H1 (cell line): Measurements from ENCODE around the gene RPS3. TPM values are rescaled to one million over a fixed set of nuclear protein-coding genes. Genes with fewer than 3 reads are reported as not detected.
"Not testable (repeated sequence)": the region's sequence is repeated elsewhere in the genome, so short reads cannot be mapped to it uniquely, and the experiment has no call there.

ENCODE experiments used
- CTCF ChIA-PET: fragments of 300-600 bp; sonication (Branson Sonifier 250); formaldehyde crosslinking; loops from one replicate; lab custom pipeline; 2021; ENCODE audit not compliant: partially characterized antibody; lab: Charles Lee
- POLR2A ChIA-PET: fragments of 300-600 bp; sonication (Branson Sonifier 250); formaldehyde crosslinking; loops from one replicate; lab custom pipeline; 2021; ENCODE audit warnings: inconsistent platforms; ENCODE audit not compliant: partially characterized antibody; lab: Charles Lee
- DNase-seq, 2 experiments: peaks; one replicate each; pipeline versions ENCODE4 v3.0.0 to v3.0.0-alpha.2; 2010 to 2022; ENCODE audit warnings: low spot score in 2 of 2, low read depth in 1 of 2, mixed read lengths in 1 of 2
- FAIRE-seq: peaks from 2 replicates; lab custom pipeline; 2011; peaks lifted over from hg19 to GRCh38; lab: Jason Lieb, UNC
- H2AFZ ChIP-seq: 2 replicates; pipeline ENCODE4 v1.8.1; 2012; ENCODE audit warnings: low read length, inconsistent platforms
- H2AK5ac ChIP-seq: 2 replicates; pipeline ENCODE4 v1.6.1; 2013; ENCODE audit warnings: low read depth, low read length
- H2BK120ac ChIP-seq: replicated peaks from 2 replicates; pipeline ENCODE3; 2013; ENCODE audit warnings: low read depth, low read length, inconsistent platforms
- H2BK12ac ChIP-seq: 2 replicates; pipeline ENCODE4 v1.6.1; 2013; ENCODE audit warnings: low read depth, low read length
- H2BK15ac ChIP-seq: 2 replicates; pipeline ENCODE4 v1.6.1; 2013; ENCODE audit warnings: low read length
- H2BK20ac ChIP-seq: 2 replicates; pipeline ENCODE4 v1.6.1; 2013; ENCODE audit warnings: low read length
- H2BK5ac ChIP-seq: 2 replicates; pipeline ENCODE4 v1.6.1; 2013; ENCODE audit warnings: low read depth, low read length
- H3K14ac ChIP-seq: 2 replicates; pipeline ENCODE4 v1.6.1; 2013; ENCODE audit warnings: inconsistent platforms; ENCODE audit not compliant: insufficient read length
- H3K18ac ChIP-seq: 2 replicates; pipeline ENCODE4 v1.6.1; 2013; ENCODE audit warnings: low read length; ENCODE audit errors: extremely low read depth
- H3K23ac ChIP-seq: 2 replicates; pipeline ENCODE4 v1.6.1; 2013; ENCODE audit warnings: inconsistent platforms; ENCODE audit not compliant: insufficient read length
- H3K23me2 ChIP-seq: 2 replicates; pipeline ENCODE4 v1.6.1; 2013; ENCODE audit warnings: low read depth, low read length
- H3K27ac ChIP-seq: 2 replicates; pipeline ENCODE4 v1.6.1; 2011; ENCODE audit warnings: low read depth, low read length, inconsistent platforms
- H3K27me3 ChIP-seq, 4 experiments: replicated peaks in 1 of 4; 1 replicate in 1 of 4; 2 replicates in 3 of 4; pipeline versions ENCODE4 v1.6.1 to v1.8.1; 2011 to 2013; ENCODE audit warnings: low read length in 3 of 4, mild to moderate bottlenecking in 3 of 4, inconsistent platforms in 2 of 4, mixed read lengths in 2 of 4, moderate library complexity in 1 of 4; ENCODE audit not compliant: control insufficient read depth in 3 of 4, insufficient read depth in 3 of 4; ENCODE audit errors: extremely low read depth in 1 of 4
- H3K36me3 ChIP-seq, 4 experiments: 2 replicates each; pipeline versions ENCODE4 v1.6.1 to v1.8.1; 2011 to 2013; ENCODE audit warnings: mild to moderate bottlenecking in 4 of 4, low read length in 3 of 4, moderate library complexity in 2 of 4, control low read depth in 1 of 4, inconsistent platforms in 1 of 4; ENCODE audit not compliant: insufficient read depth in 4 of 4, control insufficient read depth in 2 of 4
- H3K4ac ChIP-seq: replicated peaks from 2 replicates; pipeline ENCODE3; 2013; ENCODE audit warnings: low read length, low read depth, mixed read lengths, inconsistent platforms; ENCODE audit not compliant: insufficient read length
- H3K4me1 ChIP-seq, 4 experiments: replicated peaks in 1 of 4; 1 replicate in 1 of 4; 2 replicates in 3 of 4; pipeline versions ENCODE4 v1.6.1 to v1.8.1; 2011 to 2013; ENCODE audit warnings: low read length in 3 of 4, inconsistent platforms in 2 of 4, mixed read lengths in 1 of 4; ENCODE audit not compliant: insufficient read depth in 4 of 4, control insufficient read depth in 3 of 4
- H3K4me2 ChIP-seq, 2 experiments: 2 replicates each; pipeline versions ENCODE4 v1.6.1 to v1.8.1; 2011 to 2013; ENCODE audit warnings: low read depth in 2 of 2, low read length in 2 of 2, control low read depth in 1 of 2, inconsistent platforms in 1 of 2, mild to moderate bottlenecking in 1 of 2; ENCODE audit not compliant: insufficient read depth in 1 of 2
- H3K4me3 ChIP-seq, 4 experiments: fragments of 200-600, 300-600 bp in 1 of 4; sonication (generic), shearing (Covaris generic), sonication (Bioruptor Twin) in 1 of 4; 2 replicates each; pipeline versions ENCODE4 v1.5.1 to v1.8.1; 2011 to 2016; ENCODE audit warnings: low read length in 4 of 4, low read depth in 3 of 4, control low read depth in 2 of 4, inconsistent platforms in 2 of 4, mild to moderate bottlenecking in 2 of 4, mixed read lengths in 1 of 4, moderate library complexity in 1 of 4; ENCODE audit not compliant: insufficient read depth in 2 of 4; ENCODE audit errors: extremely low read depth in 1 of 4
- H3K56ac ChIP-seq: replicated peaks from 2 replicates; pipeline ENCODE3; 2013; ENCODE audit warnings: low read depth, mild to moderate bottlenecking, mixed read lengths, low read length, inconsistent platforms; ENCODE audit not compliant: insufficient read length
- H3K79me1 ChIP-seq: 2 replicates; pipeline ENCODE4 v1.6.1; 2013; ENCODE audit warnings: low read depth, low read length, control low read depth
- H3K79me2 ChIP-seq, 2 experiments: 2 replicates each; pipeline versions ENCODE4 v1.6.1 to v1.8.1; 2012 to 2013; ENCODE audit warnings: low read length in 2 of 2, mild to moderate bottlenecking in 2 of 2, inconsistent platforms in 1 of 2; ENCODE audit not compliant: insufficient read depth in 2 of 2, control insufficient read depth in 1 of 2
- H3K9ac ChIP-seq, 4 experiments: replicated peaks in 1 of 4; 1 replicate in 1 of 4; 2 replicates in 3 of 4; pipeline versions ENCODE4 v1.6.1 to v1.8.1; 2011 to 2013; ENCODE audit warnings: low read depth in 3 of 4, low read length in 3 of 4, control low read depth in 2 of 4, mild to moderate bottlenecking in 2 of 4, moderate library complexity in 2 of 4, inconsistent platforms in 1 of 4; ENCODE audit errors: extremely low read depth in 1 of 4
- H3K9me3 ChIP-seq, 2 experiments: 2 replicates each; pipeline versions ENCODE4 v1.6.1 to v1.8.1; 2012 to 2013; ENCODE audit warnings: mild to moderate bottlenecking in 2 of 2, moderate library complexity in 2 of 2, control low read depth in 1 of 2, inconsistent platforms in 1 of 2, low read depth in 1 of 2, low read length in 1 of 2, mixed read lengths in 1 of 2; ENCODE audit not compliant: insufficient read depth in 2 of 2
- H4K20me1 ChIP-seq, 2 experiments: replicated peaks in 1 of 2; 2 replicates each; pipeline versions ENCODE3 to v1.8.1; 2011 to 2013; ENCODE audit warnings: inconsistent platforms in 2 of 2, low read length in 2 of 2, mild to moderate bottlenecking in 1 of 2; ENCODE audit not compliant: insufficient read depth in 2 of 2, control insufficient read depth in 1 of 2
- H4K5ac ChIP-seq: 2 replicates; pipeline ENCODE4 v1.6.1; 2013; ENCODE audit warnings: low read length, low read depth, mixed read lengths, inconsistent platforms; ENCODE audit not compliant: insufficient read length
- H4K8ac ChIP-seq: 2 replicates; pipeline ENCODE4 v1.8.0; 2013; ENCODE audit warnings: mild to moderate bottlenecking, moderate library complexity, low read length, inconsistent platforms; ENCODE audit not compliant: insufficient read depth; ENCODE audit errors: extremely low read depth
- H4K91ac ChIP-seq: replicated peaks from 2 replicates; pipeline ENCODE3; 2013; ENCODE audit warnings: low read length, mixed read lengths, inconsistent platforms; ENCODE audit not compliant: insufficient read length
- WGBS, 2 experiments: shearing (Covaris generic) in 1 of 2; methylation state at CpG; one replicate each; pipeline versions ENCODE4 v1.1.6 to v1.1.7; 2013 to 2015; ENCODE audit warnings: low lambda C conversion rate in 2 of 2, mixed read lengths in 2 of 2, inconsistent platforms in 1 of 2, low coverage in 1 of 2, missing lambda C conversion rate in 1 of 2; ENCODE audit not compliant: insufficient replicate concordance in 2 of 2, insufficient coverage in 1 of 2, insufficient read length in 1 of 2; ENCODE audit errors: extremely low coverage in 1 of 2, missing lambda C conversion rate in 1 of 2; 5-methylcytosine and 5-hydroxymethylcytosine counted together
- polyA plus RNA-seq, 7 experiments: library from polyadenylated mRNA; depleted of rRNA in 3 of 7; stranded (reverse) in 5 of 7; unstranded in 2 of 7; fragments of >200 nt in 5 of 7; fragments of 200-250 nt in 2 of 7; gene quantifications; 1 replicate in 5 of 7; 2 replicates in 1 of 7; 4 replicates in 1 of 7; pipeline versions ENCODE4 v1.2.1 to v1.2.3, GENCODE V29; 2011 to 2013; ENCODE audit warnings: missing spikeins in 2 of 7, mixed read lengths in 2 of 7
- total RNA-seq: library from RNA; stranded (reverse); fragmentation: NEBNext Ultra II Directional; extraction: Animal tissue kit (Norgen Biotek cat#: 25700); gene quantifications from 2 replicates; pipeline ENCODE4 v1.2.1, GENCODE V29; 2021

RPS3 gene
- total and polyA plus RNA-seq, 2 of the 8 experiments (the other 6 are each of a cell fraction or from before 2014, with no cell fraction given): 3,813 to 4,194 TPM

DNA sequence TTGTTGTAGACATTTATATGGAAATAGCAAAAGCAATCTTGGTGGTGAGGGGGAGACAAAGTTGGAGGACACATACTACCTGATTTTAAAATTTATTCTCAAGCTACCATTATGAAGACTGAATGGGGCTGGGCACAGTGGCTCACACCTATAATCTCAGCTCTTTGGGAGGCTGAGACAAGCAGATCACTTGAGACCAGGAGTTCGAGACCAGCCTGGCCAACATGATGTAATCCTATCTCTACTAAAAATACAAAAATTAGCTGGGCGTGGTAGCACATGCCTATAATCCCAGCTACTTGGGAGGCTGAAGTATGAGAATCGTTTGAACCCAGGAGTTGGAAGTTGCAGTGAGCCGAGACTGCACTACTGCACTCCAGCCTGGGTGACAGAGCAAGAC, 37.0 kb upstream of the RPS3 start:
- not testable (repeated sequence) for FAIRE-seq, H3K79me1 ChIP-seq, H2AFZ ChIP-seq

More for the DNA sequence above, 37.0 kb upstream of the RPS3 start:
- not testable (repeated sequence) for H2AK5ac ChIP-seq, H4K5ac ChIP-seq, H4K20me1 ChIP-seq, DNase-seq, H3K79me2 ChIP-seq, H3K4me1 ChIP-seq, H2BK120ac ChIP-seq, H3K14ac ChIP-seq, H2BK15ac ChIP-seq, H3K27me3 ChIP-seq, H3K56ac ChIP-seq, H3K23me2 ChIP-seq, H2BK12ac ChIP-seq, H3K23ac ChIP-seq, H3K9ac ChIP-seq, H3K4me3 ChIP-seq, H3K4ac ChIP-seq, H3K36me3 ChIP-seq, H3K18ac ChIP-seq, H4K91ac ChIP-seq, H2BK20ac ChIP-seq, H3K4me2 ChIP-seq, H3K27ac ChIP-seq, H3K9me3 ChIP-seq, H2BK5ac ChIP-seq, H4K8ac ChIP-seq
- 91% methylated on average over 4 of the region's 4 CpGs; no CpG with 5 or more reads in 1 of the 2 experiments for WGBS, 2 experiments
- ChIA-PET POLR2A (interaction anchor here (1.0 to 2.5 kb wide), 3 partner anchors 12 to 38 kb away, joined by 3 to 11 read pairs (median 3); no protein-coding TSS in a partner anchor), CTCF (interaction anchor here (0.8 to 4.1 kb wide), 13 partner anchors 10 to 91 kb away, joined by 3 to 25 read pairs (median 9); no protein-coding TSS in a partner anchor)
